ENCODE results near the gene TMEM41B.
"Not testable (repeated sequence)": the region's sequence is repeated elsewhere in the genome, so short reads cannot be mapped to it uniquely, and the experiment has no call there.

Gene TMEM41B

DNA sequence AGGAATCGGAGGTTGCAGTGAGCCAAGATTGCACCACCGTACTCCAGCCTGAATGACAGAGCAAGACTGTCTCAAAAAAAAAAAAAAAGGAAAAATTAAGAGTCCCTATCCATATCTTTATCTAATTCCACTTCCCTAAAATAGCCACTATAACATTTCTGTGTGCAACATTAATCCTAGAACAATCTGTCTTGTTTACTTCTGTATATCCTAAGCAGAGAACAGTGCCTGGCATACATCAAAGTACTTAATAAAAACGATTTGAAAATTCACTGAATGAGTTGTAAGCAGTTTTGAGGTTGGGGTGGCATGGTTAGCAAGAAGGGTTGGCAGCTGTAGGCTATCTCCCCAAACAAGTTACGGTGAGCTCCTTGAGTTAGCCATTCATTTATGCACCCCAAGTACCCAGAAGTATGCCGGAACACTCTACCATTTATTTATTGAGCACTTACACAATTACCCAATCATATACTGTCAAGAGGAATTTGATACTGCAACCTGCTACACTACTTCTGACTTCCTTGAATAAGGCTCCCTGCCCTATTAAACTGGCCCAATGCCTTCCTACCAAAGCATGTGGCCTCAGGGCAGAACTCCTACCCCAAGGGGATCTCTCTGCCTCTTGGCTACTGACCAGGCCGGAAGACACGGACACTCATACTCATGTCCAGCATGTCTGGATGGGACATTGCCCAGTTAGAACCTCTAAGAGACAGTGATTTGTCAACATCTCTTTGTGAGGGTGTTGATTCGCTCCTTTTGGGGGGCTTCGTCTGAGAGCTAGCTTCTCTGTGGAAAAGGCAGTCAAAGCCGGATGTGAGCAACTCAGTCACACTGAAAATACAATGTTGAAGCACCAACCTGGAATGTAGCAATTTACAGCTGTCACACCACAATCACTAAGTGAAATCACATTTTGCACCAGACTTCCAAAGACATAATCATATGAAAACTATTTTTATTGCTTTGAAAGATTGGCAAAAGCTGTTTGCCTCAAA lies 16.3 kb upstream of the TMEM41B start:
- no peak overlapping the region for H2AFZ ChIP-seq (ENCODE audit: low read length)
- no peaks in the 10 kb centered on the region; the same call in 1 of the 2 replicates for H3K9me3 ChIP-seq (ENCODE audit: low read length)
- no peak overlapping the region for H3K27ac ChIP-seq (ENCODE audit: low read depth, low read length, poor library complexity, severe bottlenecking)
- no peaks in the 10 kb centered on the region for H3K4me1 ChIP-seq (ENCODE audit: insufficient read depth, low read length, severe bottlenecking)
- H3K79me2 ChIP-seq (ENCODE audit: insufficient read depth, low read length) = no peaks in the 10 kb centered on the region
- H3K9ac ChIP-seq (ENCODE audit: low read length) = no peak overlapping the region
- no peaks in the 10 kb centered on the region for H3K9me2 ChIP-seq (ENCODE audit: low read depth, low read length)
- H3K36me3 ChIP-seq (ENCODE audit: insufficient read depth, low read length) = no peaks in the 10 kb centered on the region
- no peaks in the 10 kb centered on the region for H4K20me1 ChIP-seq (ENCODE audit: insufficient read depth, low read length)
- no peak overlapping the region for H3K4me3 ChIP-seq (ENCODE audit: low read depth, low read length, poor library complexity, severe bottlenecking)
- no peak overlapping the region for H3K4me2 ChIP-seq (ENCODE audit: low read length)
- H3K27me3 ChIP-seq (ENCODE audit: insufficient read depth, low read length) = no peaks in the 10 kb centered on the region
- no peak for TF ChIP-seq EZH2 (IDR thresholded peaks at IDR 0.05; ENCODE audit: borderline replicate concordance, low read length)
- TF ChIP-seq, protein P1, sequence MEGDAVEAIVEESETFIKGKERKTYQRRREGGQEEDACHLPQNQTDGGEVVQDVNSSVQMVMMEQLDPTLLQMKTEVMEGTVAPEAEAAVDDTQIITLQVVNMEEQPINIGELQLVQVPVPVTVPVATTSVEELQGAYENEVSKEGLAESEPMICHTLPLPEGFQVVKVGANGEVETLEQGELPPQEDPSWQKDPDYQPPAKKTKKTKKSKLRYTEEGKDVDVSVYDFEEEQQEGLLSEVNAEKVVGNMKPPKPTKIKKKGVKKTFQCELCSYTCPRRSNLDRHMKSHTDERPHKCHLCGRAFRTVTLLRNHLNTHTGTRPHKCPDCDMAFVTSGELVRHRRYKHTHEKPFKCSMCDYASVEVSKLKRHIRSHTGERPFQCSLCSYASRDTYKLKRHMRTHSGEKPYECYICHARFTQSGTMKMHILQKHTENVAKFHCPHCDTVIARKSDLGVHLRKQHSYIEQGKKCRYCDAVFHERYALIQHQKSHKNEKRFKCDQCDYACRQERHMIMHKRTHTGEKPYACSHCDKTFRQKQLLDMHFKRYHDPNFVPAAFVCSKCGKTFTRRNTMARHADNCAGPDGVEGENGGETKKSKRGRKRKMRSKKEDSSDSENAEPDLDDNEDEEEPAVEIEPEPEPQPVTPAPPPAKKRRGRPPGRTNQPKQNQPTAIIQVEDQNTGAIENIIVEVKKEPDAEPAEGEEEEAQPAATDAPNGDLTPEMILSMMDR (IDR thresholded peaks at IDR 0.05; ENCODE audit: low read length) = no peak
- no peaks in the 10 kb centered on the region for H3F3A ChIP-seq (ENCODE audit: insufficient read depth, low read length)

DNA sequence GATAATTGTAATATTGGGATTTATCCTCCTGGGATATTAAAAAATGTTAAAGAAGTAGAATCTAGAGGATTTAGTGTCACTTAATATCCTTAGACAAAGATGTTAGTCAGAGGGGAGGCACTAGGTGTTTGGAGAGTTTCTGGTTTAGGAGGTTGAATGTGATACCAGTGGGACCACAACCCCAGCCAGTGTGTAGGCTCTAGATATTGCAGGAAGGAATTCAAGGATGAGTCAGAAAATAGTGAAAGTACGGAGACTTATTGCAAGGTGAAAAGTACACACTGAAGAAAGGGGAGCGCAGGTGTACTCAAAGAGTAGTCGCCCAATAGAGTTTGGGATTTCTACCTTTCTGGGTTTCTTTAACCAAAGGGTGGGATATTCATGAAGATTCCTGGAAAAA lies 5.7 kb upstream of the TMEM41B start:
- no peaks in the 10 kb centered on the region for H3F3A ChIP-seq (ENCODE audit: insufficient read depth, low read length)
- no peak overlapping the region for H2AFZ ChIP-seq (ENCODE audit: low read length)
- H3K27me3 ChIP-seq (ENCODE audit: insufficient read depth, low read length) = no peaks in the 10 kb centered on the region
- H3K9ac ChIP-seq (ENCODE audit: low read length) = no peak overlapping the region
- H3K9me2 ChIP-seq (ENCODE audit: low read depth, low read length) = no peaks in the 10 kb centered on the region
- no peaks in the 10 kb centered on the region for H3K9me3 ChIP-seq (ENCODE audit: low read length)
- TF ChIP-seq EZH2 (IDR thresholded peaks at IDR 0.05; ENCODE audit: borderline replicate concordance, low read length) = no peak
- TF ChIP-seq, protein P1 (IDR thresholded peaks at IDR 0.05; ENCODE audit: low read length) = no peak
- no peak overlapping the region for H3K4me2 ChIP-seq (ENCODE audit: low read length)
- no peaks in the 10 kb centered on the region for H4K20me1 ChIP-seq (ENCODE audit: insufficient read depth, low read length)
- no peaks in the 10 kb centered on the region for H3K79me2 ChIP-seq (ENCODE audit: insufficient read depth, low read length)
- no peak overlapping the region for H3K4me3 ChIP-seq (ENCODE audit: low read depth, low read length, poor library complexity, severe bottlenecking)
- H3K36me3 ChIP-seq (ENCODE audit: insufficient read depth, low read length) = no peaks in the 10 kb centered on the region
- H3K4me1 ChIP-seq (ENCODE audit: insufficient read depth, low read length, severe bottlenecking) = peaks cover 28% of the 10 kb centered on the region
- no peak overlapping the region for H3K27ac ChIP-seq (ENCODE audit: low read depth, low read length, poor library complexity, severe bottlenecking)

DNA sequence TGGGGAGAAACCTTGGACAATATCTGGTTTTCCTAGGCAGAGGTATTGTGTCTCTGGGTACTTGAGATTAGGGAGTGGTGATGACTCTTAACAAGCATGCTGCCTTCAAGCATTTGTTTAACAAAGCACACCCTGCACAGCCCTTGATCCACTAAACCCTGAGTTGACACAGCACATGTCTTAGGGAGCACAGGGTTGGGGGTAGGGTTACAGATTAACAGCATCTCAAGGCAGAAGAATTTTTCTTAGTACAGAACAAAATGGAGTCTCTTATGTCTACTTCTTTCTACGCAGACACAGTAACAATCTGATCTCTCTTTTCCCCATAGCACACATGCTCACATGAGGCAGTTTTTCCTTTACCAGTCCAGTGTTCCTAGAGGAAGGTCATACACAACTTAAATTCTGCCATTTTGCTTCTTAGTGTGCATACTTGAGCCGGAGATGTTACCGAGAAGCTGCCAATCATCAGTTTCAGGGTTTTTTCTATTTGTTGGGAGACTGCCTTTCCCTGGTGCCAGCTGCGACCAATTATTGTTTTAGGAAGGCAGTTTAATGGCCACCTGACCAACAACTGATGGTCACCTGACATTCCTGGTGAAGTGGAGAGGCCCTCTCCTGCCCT lies 5.1 kb upstream of the TMEM41B start:
- not testable (repeated sequence) for H3K4me3 ChIP-seq (ENCODE audit: low read depth, low read length, poor library complexity, severe bottlenecking); H2AFZ ChIP-seq (ENCODE audit: low read length); H3K9ac ChIP-seq (ENCODE audit: low read length); H4K20me1 ChIP-seq (ENCODE audit: insufficient read depth, low read length); H3K79me2 ChIP-seq (ENCODE audit: insufficient read depth, low read length); H3K36me3 ChIP-seq (ENCODE audit: insufficient read depth, low read length); H3K9me3 ChIP-seq (ENCODE audit: low read length); H3K27me3 ChIP-seq (ENCODE audit: insufficient read depth, low read length); H3K27ac ChIP-seq (ENCODE audit: low read depth, low read length, poor library complexity, severe bottlenecking); H3K9me2 ChIP-seq (ENCODE audit: low read depth, low read length); H3F3A ChIP-seq (ENCODE audit: insufficient read depth, low read length)
- Histone ChIP-seq H3K4me2 (ENCODE audit: low read length) (peak overlapping the region; percentile 29; the same call in 1 of the 2 replicates), H3K4me1 (ENCODE audit: insufficient read depth, low read length, severe bottlenecking) (peaks cover 31% of the 10 kb centered on the region)

DNA sequence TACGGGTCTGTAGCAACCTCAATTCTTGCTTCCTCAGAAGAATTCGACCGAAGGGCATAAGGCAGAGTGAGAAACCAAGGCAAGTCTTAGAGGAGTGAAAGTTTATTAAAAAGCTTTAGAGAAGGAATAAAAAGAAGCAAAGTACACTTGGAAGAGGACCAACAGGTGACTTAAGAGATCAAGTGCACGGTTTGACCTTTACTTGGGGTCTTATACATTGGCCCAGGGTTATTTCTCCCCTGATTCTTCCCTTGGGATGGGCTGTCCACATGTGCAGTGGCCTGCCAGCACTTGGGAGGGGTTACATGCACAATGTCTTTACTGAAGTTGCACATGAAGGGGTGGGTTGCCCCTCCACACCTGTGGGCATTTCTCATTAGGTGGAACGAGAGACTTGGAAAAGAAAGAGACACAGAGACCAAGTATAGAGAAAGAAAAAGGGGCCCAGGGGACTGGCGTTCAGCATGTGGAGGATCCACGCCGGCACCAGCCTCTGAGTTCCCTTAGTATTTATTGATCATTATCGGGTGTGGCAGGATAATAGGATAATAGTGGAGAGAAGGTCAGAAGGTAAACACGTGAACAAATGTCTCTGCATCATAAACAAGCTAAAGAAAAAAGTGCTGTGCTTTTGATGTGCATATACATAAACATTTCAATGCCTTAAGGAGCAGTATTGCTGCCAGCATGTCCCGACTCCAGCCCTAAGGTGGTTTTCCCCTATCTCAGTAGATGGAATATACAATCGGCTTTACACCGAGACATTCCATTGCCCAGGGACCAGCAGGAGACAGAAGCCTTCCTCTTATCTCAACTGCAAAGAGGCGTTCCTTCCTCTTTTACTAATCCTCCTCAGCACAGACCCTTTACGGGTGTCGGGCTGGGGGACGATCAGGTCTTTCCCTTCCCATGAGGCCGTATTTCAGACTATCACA lies 4.3 kb upstream of the TMEM41B start:
- Histone ChIP-seq H3K4me2 (ENCODE audit: low read length) (peak overlapping the region; percentile 29; the same call in 1 of the 2 replicates), H3K4me1 (ENCODE audit: insufficient read depth, low read length, severe bottlenecking) (peaks cover 31% of the 10 kb centered on the region)
- H2AFZ ChIP-seq (ENCODE audit: low read length); H4K20me1 ChIP-seq (ENCODE audit: insufficient read depth, low read length); H3K9me3 ChIP-seq (ENCODE audit: low read length); H3K4me3 ChIP-seq (ENCODE audit: low read depth, low read length, poor library complexity, severe bottlenecking); H3K79me2 ChIP-seq (ENCODE audit: insufficient read depth, low read length); H3K27ac ChIP-seq (ENCODE audit: low read depth, low read length, poor library complexity, severe bottlenecking); H3F3A ChIP-seq (ENCODE audit: insufficient read depth, low read length); H3K9me2 ChIP-seq (ENCODE audit: low read depth, low read length); H3K36me3 ChIP-seq (ENCODE audit: insufficient read depth, low read length); H3K9ac ChIP-seq (ENCODE audit: low read length); H3K27me3 ChIP-seq (ENCODE audit: insufficient read depth, low read length): not testable (repeated sequence)

All from OCI-LY1 (cell line).